C4-2B (cell line): ENCODE results near the gene ARHGEF16.

ENCODE experiments used
- H3K27ac ChIP-seq: fragments of 450-650 bp; 2 replicates; pipeline ENCODE4 v1.5.1; 2017
- CTCF ChIP-seq: fragments of 450-650 bp; conservative IDR thresholded peaks from 2 replicates; pipeline ENCODE4 v1.5.1; 2017; ENCODE audit warnings: mild to moderate bottlenecking
- ZFX ChIP-seq: fragments of 450-650 bp; IDR thresholded peaks from 2 replicates; pipeline ENCODE4 v1.6.1; 2017

ARHGEF16 gene

GRCh38 chr1:3525551-3526482 is 71.4 kb downstream of the ARHGEF16 start:
- no peak overlapping the region for H3K27ac ChIP-seq
- TF ChIP-seq CTCF (no peak), ZFX (no peak)

- TF ChIP-seq ZFX = no peak
- TF ChIP-seq CTCF = no peak
- H3K27ac ChIP-seq = no peak overlapping the region
Measured at GRCh38 chr1:3527774-3528173, 73.3 kb downstream of the ARHGEF16 start.

DNA sequence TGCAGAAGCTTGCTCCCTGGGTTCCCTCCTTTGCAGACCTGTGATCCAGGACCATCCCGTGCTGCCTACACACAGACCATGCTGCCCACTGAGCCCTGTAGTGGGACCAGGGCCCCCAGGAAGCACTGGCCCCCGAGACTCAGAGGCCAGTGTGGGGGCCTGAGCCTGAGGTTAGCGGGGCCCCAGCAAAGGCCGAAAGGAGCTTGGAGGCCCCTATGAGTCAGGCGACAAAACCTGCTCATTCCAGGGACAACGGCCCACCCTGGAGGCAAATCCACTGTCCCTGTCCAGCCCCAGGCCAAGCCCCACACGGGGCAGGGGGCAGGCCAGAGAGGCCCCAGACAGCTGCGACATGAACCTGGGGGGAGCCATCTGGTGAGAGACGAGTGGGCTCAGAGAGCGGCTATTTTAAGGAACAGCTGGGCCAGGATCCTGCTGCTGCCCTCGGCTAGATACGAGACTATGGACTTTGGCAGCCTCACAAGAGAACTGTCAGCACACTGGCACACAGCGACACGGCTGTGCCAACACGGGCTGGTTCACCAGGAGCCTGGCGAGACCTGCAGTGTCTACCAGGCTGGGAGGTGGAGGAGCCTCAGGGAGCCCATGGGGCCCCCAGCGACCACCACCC is 74.7 kb downstream of the ARHGEF16 start:
- no peak for TF ChIP-seq ZFX
- no peak for TF ChIP-seq CTCF
- H3K27ac ChIP-seq = peak overlapping the region; percentile 43

DNA sequence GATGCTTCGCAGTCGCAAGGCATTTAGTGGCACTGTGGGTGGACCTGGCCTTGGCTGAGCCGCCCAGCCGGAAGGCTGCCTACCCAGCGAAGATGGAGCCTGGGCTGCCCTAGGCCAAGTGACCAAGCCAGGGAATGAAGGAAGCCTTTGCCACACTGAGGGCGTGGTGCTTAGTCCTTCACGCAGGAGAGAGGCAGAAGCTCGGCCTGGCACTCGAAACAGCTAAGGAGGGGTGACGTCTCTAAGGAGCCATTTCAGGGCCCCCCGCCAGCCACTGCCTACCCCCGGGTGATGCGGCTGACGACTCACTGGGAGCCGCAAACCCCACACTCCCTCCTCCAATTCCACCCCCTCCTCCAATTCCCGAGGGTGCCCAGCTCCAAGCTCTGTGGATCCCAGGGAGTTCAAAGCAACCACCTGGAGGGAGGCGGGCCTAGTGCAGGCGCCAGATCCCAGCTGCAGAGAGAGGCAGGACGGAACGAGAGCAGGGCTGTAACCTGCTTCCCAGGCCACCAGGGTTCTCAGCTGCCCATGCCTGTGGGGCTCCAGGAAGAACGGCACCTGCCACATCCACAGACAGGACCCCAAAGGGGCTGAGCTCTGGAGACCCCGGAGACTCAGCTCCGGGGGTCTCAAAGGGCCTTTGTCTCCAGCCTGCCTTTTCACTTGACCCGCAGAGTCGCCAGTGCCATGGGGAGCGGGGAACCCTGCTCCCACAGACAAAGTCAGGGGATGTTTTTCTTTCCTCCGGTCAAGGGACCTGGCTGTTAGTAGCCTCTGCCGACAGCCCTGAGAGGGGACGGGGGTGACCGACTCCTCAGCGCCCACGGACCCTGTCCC is 75.8 kb downstream of the ARHGEF16 start:
- peak overlapping the region; percentile 70 for H3K27ac ChIP-seq
- no peak for TF ChIP-seq ZFX
- no peak for TF ChIP-seq CTCF
